GM23248 (cell line): ENCODE results near the gene KAZN.

Source experiments
- EZH2 ChIP-seq: fragments of 200-600 bp; sonication (generic); IDR thresholded peaks from 2 replicates; pipeline ENCODE4 v1.6.1; 2018; ENCODE audit warnings: antibody characterized with exemption, mild to moderate bottlenecking; ENCODE audit not compliant: insufficient read depth, poor library complexity, severe bottlenecking
- EZH2phosphoT487 ChIP-seq: fragments of 200-600 bp; sonication (generic); IDR thresholded peaks from 2 replicates; pipeline ENCODE4 v1.6.1; 2018; ENCODE audit warnings: antibody characterized with exemption, moderate library complexity, mild to moderate bottlenecking, low read depth; ENCODE audit not compliant: insufficient read depth

GRCh38 chr1:14605945-14606344, 7.5 kb downstream of the KAZN start:
- TF ChIP-seq EZH2: no peak
- TF ChIP-seq EZH2phosphoT487: no peak
